NCI-H2171 (cell line): ENCODE results near the gene SNRPB2.
A peak's percentile ranks its signal among the peaks of the same experiment; 100 is the strongest.

Experiments used
- DNase-seq: peaks from one replicate; lab custom pipeline; 2025; lab: John Stamatoyannopoulos, UW

SNRPB2 gene

GRCh38 chr20:16732506-16733152, 2.8 kb downstream of the SNRPB2 start:
- no peak for DNase-seq

DNA sequence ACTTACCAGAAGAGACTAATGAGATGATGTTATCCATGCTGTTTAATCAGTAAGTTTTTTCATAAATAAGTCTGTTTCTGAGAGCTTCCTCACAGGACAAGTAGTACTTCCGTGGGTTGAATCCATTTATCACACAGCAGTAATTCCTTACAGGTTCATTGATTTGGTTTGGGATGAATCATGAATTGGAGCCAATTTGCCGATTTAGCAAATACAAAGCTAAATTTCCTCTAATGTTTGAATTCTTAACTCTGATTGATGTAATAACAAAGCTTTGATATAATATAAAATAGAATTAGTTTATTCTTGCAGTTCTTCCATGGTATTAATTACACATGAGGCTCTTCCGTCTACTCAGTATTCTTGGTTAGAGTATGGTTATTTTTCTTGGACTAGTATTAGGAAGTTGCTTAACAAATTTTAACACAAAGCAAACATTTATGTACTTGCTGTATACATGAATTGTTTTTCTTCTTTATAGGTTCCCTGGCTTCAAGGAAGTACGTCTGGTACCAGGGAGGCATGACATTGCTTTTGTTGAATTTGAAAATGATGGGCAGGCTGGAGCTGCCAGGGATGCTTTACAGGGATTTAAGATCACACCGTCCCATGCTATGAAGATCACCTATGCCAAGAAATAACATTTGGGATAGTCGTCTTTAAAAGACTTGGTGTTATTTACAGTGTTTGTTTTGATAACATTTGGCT, 10.7 kb downstream of the SNRPB2 start:
- DNase-seq, result no peak

DNA sequence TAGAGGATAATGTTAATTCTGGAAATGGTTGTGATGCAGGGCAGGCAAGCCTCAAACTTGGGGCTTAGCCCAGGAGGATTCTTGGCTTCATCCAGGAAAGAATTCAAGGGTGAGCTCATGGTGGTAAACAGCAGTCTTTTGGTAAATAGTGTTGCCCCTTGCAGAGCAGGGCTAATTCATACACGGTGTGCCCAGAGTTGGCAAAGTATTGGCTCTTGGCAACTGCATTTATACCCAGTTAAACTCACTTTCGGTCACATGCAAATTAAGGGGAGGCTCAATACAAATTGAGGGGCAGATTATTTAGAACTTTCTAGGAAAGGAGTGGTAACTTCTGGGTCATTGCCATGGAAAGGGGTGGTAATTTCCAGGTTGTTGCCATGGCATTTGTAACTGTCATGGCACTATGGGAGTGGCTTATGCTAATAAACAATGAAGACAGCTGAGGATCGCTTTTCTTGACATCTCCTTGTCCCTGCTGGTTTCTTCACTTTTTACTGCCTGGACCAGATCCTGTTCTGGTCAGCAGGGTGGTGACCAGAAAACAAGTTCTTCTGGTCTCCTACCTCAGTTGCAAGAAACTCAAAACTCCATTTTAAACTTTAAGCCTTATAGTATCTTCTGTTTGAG, 14.5 kb downstream of the SNRPB2 start:
- DNase-seq, result no peak

- no peak for DNase-seq
Measured at GRCh38 chr20:16745204-16745603, 15.4 kb downstream of the SNRPB2 start.

DNA sequence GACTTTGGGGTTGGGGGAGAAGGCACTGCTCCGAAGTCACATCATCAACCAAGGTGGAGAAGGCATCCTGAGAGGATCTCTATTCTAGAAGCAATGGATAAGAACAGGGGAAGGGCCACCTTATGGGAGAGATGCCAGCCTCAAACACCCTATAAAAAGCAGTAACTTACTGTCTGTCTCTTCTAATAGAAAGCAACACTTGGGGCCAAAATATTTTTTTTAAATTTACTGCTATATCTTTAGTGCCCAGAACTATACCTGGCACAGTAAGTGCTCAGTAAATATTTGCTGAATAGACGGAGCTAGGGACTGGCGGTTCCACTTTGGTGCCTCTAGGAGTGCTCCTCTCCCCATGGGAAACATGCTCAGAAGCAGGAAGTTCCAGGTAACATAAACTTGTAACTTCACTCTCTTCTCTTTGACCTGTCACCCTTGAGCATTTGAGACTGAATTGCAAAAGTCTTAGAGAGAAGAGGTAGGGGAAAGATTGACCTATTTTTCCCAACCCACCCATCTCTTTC, 17.5 kb downstream of the SNRPB2 start:
- DNase-seq, result no peak

DNA sequence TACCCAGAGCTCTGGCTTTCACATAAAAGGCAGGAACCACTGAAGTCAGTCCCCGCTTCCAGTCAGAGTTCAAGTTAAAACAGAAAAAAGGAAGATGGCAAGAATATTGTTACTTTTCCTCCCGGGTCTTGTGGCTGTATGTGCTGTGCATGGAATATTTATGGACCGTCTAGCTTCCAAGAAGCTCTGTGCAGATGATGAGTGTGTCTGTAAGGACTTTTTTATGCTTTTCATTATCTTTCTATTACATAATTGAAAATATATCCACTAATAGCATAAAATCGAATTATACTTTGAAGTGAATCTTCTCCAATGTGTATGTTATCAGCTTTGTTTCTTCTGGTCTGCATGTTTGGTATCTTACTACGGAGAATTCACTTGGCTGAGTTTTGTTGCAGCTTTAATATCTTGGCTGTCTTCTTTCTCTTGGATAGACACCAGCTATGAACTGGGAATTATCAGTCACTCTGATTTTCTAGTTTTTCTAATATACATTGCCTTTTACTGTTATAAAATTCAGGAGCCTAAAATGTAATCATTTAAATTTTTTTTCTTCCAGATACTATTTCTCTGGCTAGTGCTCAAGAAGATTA, 18.6 kb downstream of the SNRPB2 start, which contains the start of gene OTOR:
OTOR (plus strand) TSS at position 51 of the 593 bp plus-strand sequence; CDS start at position 95, 44 bp downstream.
- no peak for DNase-seq

DNA sequence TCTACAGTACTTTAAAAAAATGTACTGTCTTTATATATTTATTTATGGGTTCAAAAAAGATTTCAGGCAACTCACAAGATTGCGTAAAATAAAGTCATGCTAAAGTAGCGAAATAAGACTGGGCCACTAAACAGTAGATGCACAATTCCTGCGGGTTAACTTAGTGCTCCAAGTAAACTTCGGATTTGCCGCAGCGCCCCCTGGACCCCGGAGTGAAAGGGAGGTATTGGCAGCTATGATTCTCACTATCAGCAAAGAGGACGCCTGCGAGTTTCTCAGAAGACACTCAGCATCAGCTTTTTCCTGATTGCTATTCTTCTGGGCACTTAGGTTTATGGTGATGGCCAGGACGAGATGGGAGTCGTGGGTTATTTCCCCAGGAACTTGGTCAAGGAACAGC, 19.7 kb downstream of the SNRPB2 start:
- no peak for DNase-seq

DNA sequence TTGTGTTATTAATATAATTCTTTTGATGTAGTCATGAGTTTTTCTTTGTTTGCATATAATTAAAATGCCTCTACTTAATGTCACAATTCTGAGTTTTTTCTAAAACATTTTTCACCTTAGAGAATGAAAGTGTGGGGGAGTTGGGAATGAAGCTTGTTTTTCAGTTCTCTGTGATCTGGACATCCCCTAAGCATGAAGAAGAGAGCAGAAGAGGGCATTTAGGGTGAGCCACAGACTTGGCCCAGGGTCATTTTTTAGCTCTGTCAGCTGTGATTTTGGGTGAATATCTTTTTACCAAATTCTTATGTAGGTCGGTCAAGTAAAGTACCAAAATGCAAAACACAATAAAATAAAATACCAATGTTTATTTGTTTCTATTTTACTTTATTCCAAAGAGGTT, 22.3 kb downstream of the SNRPB2 start:
- no peak for DNase-seq

- DNase-seq, result no peak
Measured at GRCh38 chr20:16752901-16753300, 23.1 kb downstream of the SNRPB2 start.

DNA sequence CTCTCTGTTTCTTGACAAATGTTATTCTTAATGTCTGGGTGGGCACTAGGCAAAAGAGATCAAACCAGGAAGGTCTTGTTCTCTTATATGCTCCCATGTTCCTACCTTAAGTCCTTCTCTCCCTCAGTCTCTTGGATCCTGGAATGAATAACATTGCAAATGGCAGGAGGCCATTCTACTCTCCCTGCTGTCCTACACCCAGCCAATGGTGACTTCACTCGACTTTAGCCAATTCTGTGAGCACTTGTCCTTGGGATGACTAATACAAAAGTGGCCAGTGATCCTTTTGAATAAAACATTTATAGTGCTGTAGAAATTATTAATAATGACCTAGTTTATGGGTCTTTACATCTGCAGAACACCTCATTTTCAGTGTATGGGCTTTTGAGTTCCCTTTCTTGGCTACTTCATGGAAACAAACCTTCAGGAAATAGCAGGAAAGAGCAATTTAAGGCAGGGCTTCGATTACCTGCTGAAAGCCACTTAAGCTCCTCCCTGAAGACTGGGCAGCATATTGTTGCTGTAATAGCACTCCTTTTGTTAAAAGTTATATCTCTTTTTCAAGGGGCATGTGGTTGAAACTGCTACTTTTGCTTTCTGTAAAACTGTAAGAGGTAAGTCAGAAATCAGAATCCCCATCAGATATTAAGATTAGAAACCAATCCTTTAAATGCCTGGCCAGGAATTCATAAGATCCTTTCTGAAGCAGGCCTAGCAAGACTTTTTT, 28.8 kb downstream of the SNRPB2 start:
- no peak for DNase-seq

GRCh38 chr20:16759181-16759563, 29.3 kb downstream of the SNRPB2 start:
- no peak for DNase-seq

DNA sequence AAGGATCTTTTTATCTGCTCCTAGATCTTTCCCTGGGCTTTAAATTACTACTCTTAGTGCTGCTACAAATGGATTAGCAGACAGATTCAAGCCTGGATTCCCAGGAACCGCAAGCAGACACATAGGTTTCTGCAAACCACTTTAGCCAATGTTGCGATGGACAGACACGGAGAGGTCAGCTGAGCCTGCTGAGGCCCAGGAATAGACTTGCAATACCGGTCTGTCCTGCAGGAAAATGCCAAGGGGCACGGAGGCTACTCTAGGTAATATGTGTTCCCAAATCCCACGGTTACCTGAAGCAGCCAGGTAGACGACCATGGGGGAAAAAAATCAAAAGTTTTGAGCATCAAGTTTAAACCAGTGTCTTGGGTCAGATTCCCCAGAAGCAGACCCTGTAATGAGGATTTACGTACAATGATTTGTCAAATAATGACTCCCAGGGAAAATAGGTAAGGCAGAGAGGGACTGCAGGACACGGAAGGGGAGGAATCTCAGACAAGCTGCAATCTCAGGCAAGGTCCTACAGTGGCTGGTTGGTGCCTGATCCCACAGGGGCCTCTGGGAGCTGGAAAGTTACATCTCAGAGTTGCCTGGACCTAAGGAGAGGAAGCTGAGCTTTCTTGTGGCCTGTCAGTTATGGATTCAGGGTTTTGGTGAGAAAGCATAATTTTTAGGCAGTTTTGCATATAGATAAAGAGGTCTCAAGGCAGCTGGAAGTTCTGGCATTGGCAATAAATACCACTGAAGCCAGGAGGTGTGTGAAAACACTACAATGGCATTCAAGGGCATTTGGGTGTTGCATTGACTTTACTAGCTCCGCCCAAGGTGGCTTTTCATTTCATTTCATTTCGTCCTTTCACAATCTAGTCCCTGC, 30.8 kb downstream of the SNRPB2 start:
- DNase-seq, result no peak

DNA sequence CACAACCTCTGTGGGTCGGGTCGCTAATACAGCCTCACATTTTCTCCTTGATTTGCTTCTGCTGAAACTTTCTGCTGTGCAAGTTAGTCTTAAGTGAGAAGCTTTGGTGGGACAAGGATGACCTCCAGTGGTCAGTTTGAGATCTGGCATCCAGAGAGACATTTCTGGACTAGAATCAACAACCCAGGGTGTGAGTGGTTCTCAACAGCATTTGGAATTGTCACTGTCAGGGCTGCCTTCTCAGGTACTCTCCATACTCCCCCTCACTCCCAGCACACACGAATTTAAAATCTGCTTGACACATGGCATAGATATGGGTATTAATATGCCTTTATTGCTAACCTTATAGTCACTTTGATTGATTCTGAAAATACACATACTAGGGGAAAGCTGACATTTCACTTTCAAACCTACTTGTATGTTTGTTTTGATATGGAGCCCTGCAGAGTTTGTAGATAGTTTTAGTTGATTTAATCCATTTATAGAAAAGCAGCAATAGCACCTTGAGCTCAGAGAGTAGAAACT, 31.5 kb downstream of the SNRPB2 start:
- DNase-seq, result peak; percentile 78

DNA sequence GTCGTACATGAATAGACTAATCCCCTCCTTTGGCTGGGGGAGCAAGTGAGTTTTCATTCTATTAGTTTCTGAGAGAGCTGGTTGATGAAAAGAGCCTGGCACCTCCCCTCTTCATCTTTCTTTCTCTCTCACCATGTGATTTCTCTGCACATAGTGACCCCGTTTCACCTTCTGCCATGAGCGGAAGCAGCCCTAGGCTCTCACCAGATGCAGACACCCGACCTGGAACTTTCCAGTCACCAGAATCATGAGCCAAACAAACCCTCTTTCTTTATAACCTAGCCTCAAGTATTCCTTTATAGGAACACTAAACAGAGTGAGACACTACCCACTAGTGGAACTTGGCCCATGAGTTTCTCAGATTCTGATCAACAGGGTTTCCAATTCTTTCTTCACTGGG, 34.7 kb downstream of the SNRPB2 start:
- DNase-seq, result no peak

DNA sequence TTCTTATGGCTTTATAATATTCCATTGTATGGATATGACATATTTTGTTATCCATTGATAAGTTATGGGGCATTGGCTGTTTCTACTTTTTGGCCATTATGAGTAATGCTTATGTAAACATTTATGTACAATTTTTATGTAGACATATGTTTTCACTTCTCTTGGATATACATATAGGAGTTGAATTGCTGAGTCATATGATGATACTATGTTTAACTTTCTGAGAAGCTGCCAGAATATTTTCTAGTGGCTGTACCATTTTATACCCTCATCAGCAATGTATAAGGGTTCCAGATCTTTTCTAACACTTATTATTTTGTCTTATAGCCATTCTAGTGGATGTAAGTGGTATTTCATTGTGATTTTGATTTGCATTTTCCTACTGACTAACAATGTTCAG, 41.4 kb downstream of the SNRPB2 start:
- DNase-seq, result no peak

- no peak for DNase-seq
Measured at GRCh38 chr20:16775961-16776360, 46.1 kb downstream of the SNRPB2 start.

DNA sequence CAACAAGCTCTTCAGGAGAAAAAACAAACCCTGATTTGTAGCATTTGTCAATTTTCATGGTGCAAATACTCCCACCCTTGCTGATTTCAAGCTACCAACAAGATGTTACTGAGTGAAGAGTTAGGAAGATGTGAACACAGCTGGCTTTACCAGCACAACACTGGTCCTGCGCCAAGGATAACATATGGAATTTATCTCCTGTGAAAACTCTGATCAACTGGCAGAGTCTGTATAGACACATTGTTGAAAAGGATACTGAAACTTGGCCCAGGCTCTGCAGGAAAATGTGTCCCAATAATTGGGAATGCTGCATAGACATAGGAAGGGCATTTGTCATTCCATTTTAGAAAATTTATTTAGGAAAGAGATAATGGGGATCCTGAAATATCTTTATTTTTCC, 47.3 kb downstream of the SNRPB2 start:
- peak; percentile 25 for DNase-seq

DNA sequence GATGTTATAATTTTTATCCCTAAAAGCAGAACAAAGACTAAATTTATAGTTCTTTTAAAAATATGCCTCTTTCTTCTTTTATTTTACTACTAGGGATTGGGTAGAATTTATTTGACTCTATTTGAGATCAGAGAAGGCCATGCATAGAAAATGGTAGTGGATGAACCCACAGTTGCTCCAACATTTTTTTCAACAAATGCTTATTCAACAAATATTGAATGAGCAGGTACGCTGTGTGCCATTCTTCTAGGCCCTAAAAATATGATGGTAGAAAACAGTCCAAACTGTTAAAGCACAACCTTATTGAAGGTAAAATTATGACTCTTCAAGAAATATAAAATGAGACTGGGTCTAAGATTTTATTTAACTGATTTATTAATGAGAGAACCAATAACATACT, 48.3 kb downstream of the SNRPB2 start:
- no peak for DNase-seq

GRCh38 chr20:16781496-16781895, 51.7 kb downstream of the SNRPB2 start:
- no peak for DNase-seq

DNA sequence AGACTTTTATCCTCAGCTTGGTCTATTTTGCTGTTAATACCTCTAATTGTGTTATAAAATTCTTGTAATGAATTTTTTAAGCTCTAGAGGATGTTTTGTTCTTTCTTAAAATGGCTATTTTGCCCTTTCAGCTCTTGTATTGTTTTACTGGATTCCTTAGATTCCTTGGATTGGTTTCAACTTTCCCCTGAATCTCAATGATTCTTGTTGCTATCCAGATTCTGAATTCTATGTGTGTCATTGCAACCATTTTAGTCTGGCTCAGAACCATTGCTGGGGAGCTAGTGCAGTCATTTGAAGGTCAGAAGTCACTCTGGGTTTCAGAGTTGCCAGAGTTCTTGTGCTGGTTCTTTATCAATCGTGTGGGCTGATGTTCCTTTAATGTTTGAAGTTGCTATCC, 55.4 kb downstream of the SNRPB2 start:
- DNase-seq, result no peak
